Mesenchymal stem cell (in vitro differentiated cells and primary cell): ENCODE results near the gene NACC2.
"Not testable (repeated sequence)": the region's sequence is repeated elsewhere in the genome, so short reads cannot be mapped to it uniquely, and the experiment has no call there.

Experiments used
- DNase-seq: peaks from one replicate; pipeline ENCODE4 v3.0.0-alpha.2; 2013
- H2AFZ ChIP-seq: one replicate; pipeline ENCODE4 v1.6.1; 2013; ENCODE audit warnings: low read depth, mild to moderate bottlenecking, control low read depth, inconsistent platforms, low read length, moderate library complexity
- H2AK5ac ChIP-seq: 2 replicates; pipeline ENCODE4 v1.6.1; 2013; ENCODE audit warnings: low read length, moderate library complexity, mild to moderate bottlenecking, inconsistent platforms; ENCODE audit not compliant: severe bottlenecking
- H2BK120ac ChIP-seq: one replicate; pipeline ENCODE4 v1.6.1; 2013; ENCODE audit warnings: low read depth, mild to moderate bottlenecking, inconsistent platforms, low read length, moderate library complexity
- H2BK12ac ChIP-seq, 2 experiments: one replicate each; pipeline ENCODE4 v1.6.1; 2013; ENCODE audit warnings: inconsistent platforms in 2 of 2, low read length in 2 of 2, mild to moderate bottlenecking in 2 of 2, moderate library complexity in 2 of 2, control low read depth in 1 of 2
- H2BK15ac ChIP-seq: one replicate; pipeline ENCODE4 v1.6.1; 2013; ENCODE audit warnings: mild to moderate bottlenecking, low read depth, inconsistent platforms; ENCODE audit not compliant: poor library complexity, severe bottlenecking
- H2BK5ac ChIP-seq: 2 replicates; pipeline ENCODE4 v1.6.1; 2013; ENCODE audit warnings: low read depth, mild to moderate bottlenecking, low read length, control low read depth, inconsistent platforms; ENCODE audit not compliant: poor library complexity, severe bottlenecking
- H3K14ac ChIP-seq, 2 experiments: one replicate each; pipeline ENCODE4 v1.6.1; 2013; ENCODE audit warnings: inconsistent platforms in 2 of 2, low read length in 2 of 2, control low read depth in 1 of 2, mild to moderate bottlenecking in 1 of 2, moderate library complexity in 1 of 2
- H3K18ac ChIP-seq, 2 experiments: one replicate each; pipeline ENCODE4 v1.6.1; 2013; ENCODE audit warnings: inconsistent platforms in 2 of 2, low read length in 2 of 2, control low read depth in 1 of 2, low read depth in 1 of 2, mild to moderate bottlenecking in 1 of 2
- H3K23ac ChIP-seq, 2 experiments: one replicate each; pipeline ENCODE4 v1.6.1; 2013; ENCODE audit warnings: inconsistent platforms in 2 of 2, low read length in 2 of 2, mild to moderate bottlenecking in 2 of 2, moderate library complexity in 2 of 2, control low read depth in 1 of 2
- H3K27ac ChIP-seq: 2 replicates; pipeline ENCODE4 v1.5.1; 2013; ENCODE audit warnings: mild to moderate bottlenecking, moderate library complexity, low read length, control low read depth, inconsistent platforms; ENCODE audit not compliant: poor library complexity, severe bottlenecking
- H3K27me3 ChIP-seq, 2 experiments: 2 replicates each; pipeline versions ENCODE4 v1.6.1 to v1.7.0; 2013; ENCODE audit warnings: low read length in 2 of 2, mild to moderate bottlenecking in 2 of 2, moderate library complexity in 2 of 2, control low read depth in 1 of 2, inconsistent platforms in 1 of 2; ENCODE audit not compliant: control insufficient read depth in 1 of 2, insufficient read depth in 1 of 2
- H3K36me3 ChIP-seq, 2 experiments: 2 replicates each; pipeline versions ENCODE4 v1.6.1 to v1.7.0; 2013; ENCODE audit warnings: low read length in 2 of 2, control low read depth in 1 of 2, inconsistent platforms in 1 of 2, low read depth in 1 of 2, mild to moderate bottlenecking in 1 of 2; ENCODE audit not compliant: insufficient read depth in 2 of 2, control insufficient read depth in 1 of 2
- H3K4ac ChIP-seq, 2 experiments: one replicate each; pipeline ENCODE4 v1.6.1; 2013; ENCODE audit warnings: inconsistent platforms in 2 of 2, low read length in 2 of 2, mild to moderate bottlenecking in 2 of 2, moderate library complexity in 2 of 2, control low read depth in 1 of 2, low read depth in 1 of 2
- H3K4me1 ChIP-seq: 2 replicates; pipeline ENCODE4 v1.6.1; 2013; ENCODE audit warnings: low read depth, low read length, control low read depth; ENCODE audit not compliant: control insufficient read depth, insufficient read depth
- H3K4me2 ChIP-seq: 2 replicates; pipeline ENCODE4 v1.6.1; 2013; ENCODE audit warnings: low read length, mild to moderate bottlenecking, inconsistent platforms; ENCODE audit not compliant: poor library complexity, severe bottlenecking
- H3K4me3 ChIP-seq, 2 experiments: 2 replicates each; pipeline versions ENCODE4 v1.5.1 to v1.7.0; 2013; ENCODE audit warnings: low read length in 2 of 2, mild to moderate bottlenecking in 2 of 2, control low read depth in 1 of 2, low read depth in 1 of 2; ENCODE audit not compliant: insufficient read depth in 1 of 2
- H3K79me1 ChIP-seq: replicated peaks from 2 replicates; pipeline ENCODE4 v1.6.1; 2013; ENCODE audit warnings: mild to moderate bottlenecking, control low read depth, low read length, inconsistent platforms; ENCODE audit not compliant: poor library complexity, severe bottlenecking
- H3K9ac ChIP-seq: 2 replicates; pipeline ENCODE4 v1.7.0; 2013; ENCODE audit warnings: mild to moderate bottlenecking, low read length, moderate library complexity
- H3K9me3 ChIP-seq: 2 replicates; pipeline ENCODE4 v1.7.0; 2013; ENCODE audit warnings: mild to moderate bottlenecking, low read length; ENCODE audit not compliant: control insufficient read depth
- H4K8ac ChIP-seq: one replicate; pipeline ENCODE4 v1.6.1; 2013; ENCODE audit warnings: inconsistent platforms, mild to moderate bottlenecking, low read length, moderate library complexity
- H4K91ac ChIP-seq: one replicate; pipeline ENCODE4 v1.6.1; 2013; ENCODE audit warnings: mild to moderate bottlenecking, low read length, inconsistent platforms
- WGBS: methylation state at CpG from one replicate; pipeline ENCODE4 v1.1.7; 2013; ENCODE audit warnings: mixed read lengths; 5-methylcytosine and 5-hydroxymethylcytosine counted together

The NACC2 gene

GRCh38 chr9:136075134-136075841 lies 19.8 kb downstream of the NACC2 start:
- Histone ChIP-seq H3K4ac (no peak overlapping the region), H3K14ac (no peak overlapping the region), H3K9ac (no peak overlapping the region), H3K36me3 (peaks cover 12 to 37% of the 10 kb centered on the region in 2 experiments), H3K9me3 (no peaks in the 10 kb centered on the region), H3K18ac (no peak overlapping the region), H3K23ac (no peak overlapping the region), H3K27ac (no peak overlapping the region), H3K4me2 (no peak overlapping the region), H2BK12ac (no peak overlapping the region), H2AK5ac (no peak overlapping the region), H2BK120ac (no peak overlapping the region), H2BK5ac (no peak overlapping the region), H3K27me3 (no peaks in the 10 kb centered on the region), H2AFZ (no peak overlapping the region), H4K8ac (no peak overlapping the region), H4K91ac (no peak overlapping the region), H3K79me1 (peaks cover 32% of the 10 kb centered on the region), H2BK15ac (no peak overlapping the region), H3K4me3 (no peak overlapping the region), H3K4me1 (peaks cover 19% of the 10 kb centered on the region)
- WGBS, result 92% methylated on average over 35 of the region's 35 CpGs
- no peak for DNase-seq

- Histone ChIP-seq H4K8ac (no peak overlapping the region), H2AFZ (no peak overlapping the region), H2BK12ac (no peak overlapping the region), H3K14ac (no peak overlapping the region), H2AK5ac (no peak overlapping the region), H4K91ac (no peak overlapping the region), H3K4ac (no peak overlapping the region), H3K4me3 (no peak overlapping the region), H2BK15ac (no peak overlapping the region), H3K23ac (no peak overlapping the region), H3K18ac (no peak overlapping the region), H3K27ac (no peak overlapping the region), H3K27me3 (no peaks in the 10 kb centered on the region), H3K4me1 (peaks cover 14% of the 10 kb centered on the region), H2BK5ac (no peak overlapping the region), H3K9ac (no peak overlapping the region), H3K79me1 (peaks cover 30% of the 10 kb centered on the region), H3K4me2 (no peak overlapping the region), H2BK120ac (no peak overlapping the region), H3K36me3 (peaks cover 12 to 35% of the 10 kb centered on the region in 2 experiments), H3K9me3 (no peaks in the 10 kb centered on the region)
- 96% methylated on average over 28 of the region's 28 CpGs for WGBS
- DNase-seq, result no peak
These were observed 20.4 kb downstream of the NACC2 start for GRCh38 chr9:136074706-136075105.

- DNase-seq, result no peak
- Histone ChIP-seq H2BK5ac (no peak overlapping the region), H2BK120ac (no peak overlapping the region), H2BK15ac (no peak overlapping the region), H3K9ac (no peak overlapping the region), H3K4ac (no peak overlapping the region), H3K27me3 (no peaks in the 10 kb centered on the region), H3K14ac (no peak overlapping the region), H2BK12ac (no peak overlapping the region), H4K8ac (no peak overlapping the region), H3K18ac (no peak overlapping the region), H3K9me3 (no peaks in the 10 kb centered on the region), H3K79me1 (peaks cover 53% of the 10 kb centered on the region), H3K4me3 (no peak overlapping the region), H3K4me2 (no peak overlapping the region), H2AFZ (no peak overlapping the region), H4K91ac (no peak overlapping the region), H3K27ac (no peak overlapping the region), H2AK5ac (no peak overlapping the region), H3K36me3 (peaks cover 4 to 45% of the 10 kb centered on the region in 2 experiments), H3K4me1 (peaks cover 9% of the 10 kb centered on the region), H3K23ac (no peak overlapping the region)
- 91% methylated on average over 18 of the region's 22 CpGs for WGBS
These were observed 32.2 kb downstream of the NACC2 start for GRCh38 chr9:136062657-136063439.

GRCh38 chr9:136061916-136062315 lies 33.2 kb downstream of the NACC2 start:
- H3K18ac ChIP-seq, H3K27me3 ChIP-seq, H3K4me3 ChIP-seq, H3K27ac ChIP-seq, H2BK12ac ChIP-seq, H4K91ac ChIP-seq, H3K9ac ChIP-seq, H3K23ac ChIP-seq, H2BK5ac ChIP-seq, H3K4me2 ChIP-seq, H4K8ac ChIP-seq, H2BK15ac ChIP-seq, H3K9me3 ChIP-seq, DNase-seq, H3K4ac ChIP-seq, H2AFZ ChIP-seq, H3K14ac ChIP-seq, H2BK120ac ChIP-seq, H2AK5ac ChIP-seq: not testable (repeated sequence)
- peaks cover 11% of the 10 kb centered on the region for H3K4me1 ChIP-seq
- H3K79me1 ChIP-seq, result peaks cover 54% of the 10 kb centered on the region
- H3K36me3 ChIP-seq, result peaks cover 4 to 44% of the 10 kb centered on the region in 2 experiments
- 99% methylated on average over 7 of the region's 8 CpGs for WGBS
